ENCODE results near the gene ERC2.

Gene ERC2

DNA sequence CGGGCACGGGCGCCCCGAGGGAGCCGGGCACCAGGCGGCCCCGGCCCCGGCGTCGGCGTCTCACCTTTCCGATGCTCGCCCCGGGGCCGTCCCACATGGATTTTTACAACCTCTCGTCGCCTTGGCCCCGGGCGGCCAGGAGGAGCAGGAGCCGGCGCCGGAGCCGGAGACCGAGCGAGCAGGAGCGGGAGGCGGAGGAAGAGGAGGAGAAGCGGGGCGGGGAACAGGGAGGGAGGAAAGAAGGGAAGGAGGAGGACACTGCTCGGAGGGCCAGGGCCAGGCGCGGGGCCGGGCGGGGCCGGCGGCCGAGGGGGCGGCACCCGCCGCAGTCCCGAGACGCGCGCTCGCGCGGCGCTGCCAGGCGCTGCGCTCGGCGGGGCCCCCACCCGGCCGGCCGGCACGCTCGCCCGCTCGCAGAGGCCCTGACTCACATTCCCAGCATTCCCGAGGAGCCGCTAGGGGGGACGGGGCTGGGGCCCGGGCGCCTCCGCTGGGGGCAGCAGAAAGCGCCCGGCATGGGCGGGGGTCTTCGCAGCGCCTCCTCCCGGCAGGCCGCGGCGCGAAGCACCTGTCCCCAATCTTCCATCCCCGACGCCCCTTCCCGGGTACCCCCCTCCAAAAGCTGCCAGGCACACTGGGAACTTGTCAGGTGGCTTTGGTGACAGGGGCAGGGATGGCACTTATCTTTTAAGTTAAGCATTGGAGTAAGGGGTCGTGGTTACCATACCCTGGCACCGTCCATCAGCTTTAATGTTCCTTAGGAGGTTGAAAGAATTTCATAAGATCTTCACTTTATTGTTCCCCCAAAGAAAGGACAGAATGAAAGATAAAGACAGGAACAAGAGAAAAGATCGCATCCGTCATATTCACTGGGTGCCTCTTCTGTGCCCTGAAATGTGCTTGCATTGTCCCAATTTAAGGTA lies at the start of gene ERC2:
Gene ERC2 (minus strand): TSS at position 284 of the 923 bp plus-strand sequence.
- DNase-seq: peak; percentile 78

DNA sequence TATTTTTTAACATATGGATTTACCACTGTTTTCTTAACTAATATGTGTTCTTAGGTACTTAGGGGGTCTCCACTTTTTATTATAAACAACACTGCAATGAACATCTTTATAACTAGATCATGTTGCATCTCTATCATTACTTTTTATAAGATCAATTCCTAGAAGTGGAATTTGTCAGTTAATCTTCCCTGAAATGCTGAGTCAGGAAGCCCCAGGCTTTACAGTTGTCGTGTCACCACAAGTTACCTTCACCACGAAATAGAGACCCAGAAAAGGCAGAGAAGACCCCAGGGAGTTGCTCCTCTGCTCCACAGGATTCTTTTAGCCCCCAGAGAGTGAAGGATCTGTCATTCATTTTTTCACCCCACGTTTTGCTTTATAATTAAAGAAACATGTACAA lies 34.5 kb upstream of the ERC2 start:
- no peak for DNase-seq

DNA sequence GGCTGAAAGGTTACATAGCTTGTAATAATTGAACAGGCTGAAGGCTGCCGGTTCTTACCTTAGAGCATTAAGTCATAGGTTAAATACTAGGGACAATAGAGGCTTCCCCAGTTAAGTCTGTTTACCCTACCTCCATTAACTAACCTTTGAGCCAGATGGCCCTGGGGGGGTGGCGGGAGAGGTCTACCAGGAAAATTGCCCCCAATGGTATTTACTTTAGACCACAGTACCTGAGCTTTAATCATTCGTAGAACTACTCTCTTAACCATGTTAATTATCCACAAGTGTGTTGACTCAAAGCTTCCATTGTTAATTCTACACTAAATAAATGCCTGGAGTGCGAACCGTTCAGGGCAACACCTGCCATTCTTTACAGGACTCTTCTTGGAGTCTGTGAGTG lies 28.1 kb upstream of the ERC2 start:
- peak; percentile 94 for DNase-seq

DNA sequence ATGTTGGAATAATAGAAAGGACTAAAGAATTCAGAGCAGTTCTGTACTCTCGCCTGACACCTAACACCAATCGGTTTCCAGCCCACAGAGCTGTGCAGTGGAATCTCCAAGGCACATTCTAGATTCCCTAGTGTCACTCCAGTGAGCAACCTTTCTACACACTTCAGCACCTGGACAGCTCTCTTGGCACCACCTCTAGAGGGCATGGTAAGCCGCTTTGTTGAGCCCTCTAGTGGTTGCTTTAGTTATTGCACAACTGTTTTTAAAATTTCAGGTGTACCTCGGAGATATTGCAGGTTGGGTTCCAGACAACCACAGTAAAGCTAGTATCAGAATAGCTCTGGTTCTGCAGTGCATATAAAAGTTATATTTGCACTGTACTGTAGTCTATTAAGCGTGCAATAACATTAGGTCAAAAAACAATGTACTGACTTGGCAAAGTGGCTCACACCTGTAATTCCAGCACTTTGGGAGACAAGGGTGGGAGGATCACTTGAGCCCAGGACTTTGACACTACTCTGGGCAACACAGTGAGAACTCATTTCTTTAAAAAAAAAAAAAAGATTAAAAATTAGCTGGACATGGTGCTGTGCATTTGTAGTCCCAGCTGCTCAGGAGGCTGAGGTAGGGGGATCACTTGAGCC lies 26.5 kb upstream of the ERC2 start:
- DNase-seq: peak; percentile 77

DNA sequence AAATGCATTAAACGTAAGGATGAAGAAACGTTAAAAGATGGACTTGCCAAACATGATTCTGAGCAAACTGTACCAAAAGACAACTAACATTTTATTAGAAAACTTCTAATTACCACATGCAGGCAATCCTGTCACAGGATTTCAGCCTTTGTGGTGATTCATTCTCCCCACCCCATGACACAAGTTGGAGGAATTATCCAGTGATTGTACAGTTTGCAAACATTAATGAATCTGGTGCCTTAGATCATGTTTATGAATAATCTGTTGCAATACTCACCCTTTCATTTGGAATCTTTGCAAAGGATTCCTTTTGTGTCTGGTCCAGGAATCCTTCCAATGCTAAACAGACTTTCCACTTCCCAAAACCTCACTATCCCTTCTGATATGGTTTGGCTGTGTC lies 23.3 kb upstream of the ERC2 start:
- no peak for DNase-seq

DNA sequence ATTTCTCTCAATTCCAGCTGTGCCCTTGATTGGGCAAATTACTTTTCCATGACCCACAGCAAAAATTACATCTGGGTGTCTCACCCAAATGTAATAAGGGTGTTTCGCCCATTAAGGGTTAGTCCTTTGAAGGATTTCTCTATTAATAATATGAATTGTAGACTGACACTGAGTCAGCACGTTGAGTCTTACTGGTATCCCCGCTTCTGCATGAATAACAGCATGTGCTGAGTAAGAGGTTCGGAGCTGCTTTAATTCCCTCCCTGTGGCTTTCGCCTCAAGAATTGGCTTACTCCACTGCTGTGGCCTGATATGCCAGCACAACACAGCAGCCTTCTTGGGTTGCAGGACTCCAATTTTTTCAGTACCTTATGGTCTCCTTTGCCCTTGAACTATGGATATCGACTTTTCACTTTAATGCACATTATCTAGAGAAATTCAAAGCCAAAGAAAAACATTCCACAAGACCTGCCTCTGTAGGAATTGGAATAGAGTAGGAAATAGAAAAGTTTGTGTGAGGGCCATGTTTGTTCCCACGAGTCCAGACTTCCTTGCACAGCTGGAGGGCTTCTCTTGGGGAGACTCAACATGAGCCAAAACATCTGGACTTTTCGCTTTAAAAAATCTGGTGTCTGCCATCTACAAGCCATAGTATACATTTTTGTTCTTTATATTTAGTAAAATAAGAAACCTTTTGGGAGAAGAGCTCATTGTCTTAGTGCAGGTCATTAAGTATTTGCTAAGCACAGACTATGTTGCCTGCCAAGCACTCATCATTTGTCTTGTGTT lies 20.7 kb upstream of the ERC2 start:
- no peak for DNase-seq

DNA sequence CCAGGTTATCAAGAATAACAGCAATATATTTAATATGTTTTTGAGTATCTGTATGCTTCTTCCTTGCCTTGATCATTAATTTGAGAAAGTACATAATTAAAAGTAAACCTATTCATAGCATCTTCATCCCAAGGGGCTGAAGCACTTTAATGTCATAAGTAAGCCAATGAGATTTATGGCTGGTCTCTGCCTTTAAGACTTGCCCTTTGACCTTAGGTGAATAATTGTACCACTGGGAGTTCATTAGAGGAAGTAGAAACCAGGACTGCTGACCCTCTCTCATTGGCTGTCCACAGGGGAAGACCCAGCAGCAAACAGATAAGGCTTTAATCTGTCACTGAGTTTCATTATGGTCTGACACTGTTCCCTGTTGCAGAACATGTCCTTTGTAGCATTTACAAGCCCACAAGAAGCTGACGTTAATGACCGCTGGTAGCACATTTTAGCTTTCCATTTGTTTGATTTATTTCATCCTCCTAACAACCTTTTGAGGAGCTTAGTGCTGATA lies 16.3 kb upstream of the ERC2 start:
- peak; percentile 21 for DNase-seq

DNA sequence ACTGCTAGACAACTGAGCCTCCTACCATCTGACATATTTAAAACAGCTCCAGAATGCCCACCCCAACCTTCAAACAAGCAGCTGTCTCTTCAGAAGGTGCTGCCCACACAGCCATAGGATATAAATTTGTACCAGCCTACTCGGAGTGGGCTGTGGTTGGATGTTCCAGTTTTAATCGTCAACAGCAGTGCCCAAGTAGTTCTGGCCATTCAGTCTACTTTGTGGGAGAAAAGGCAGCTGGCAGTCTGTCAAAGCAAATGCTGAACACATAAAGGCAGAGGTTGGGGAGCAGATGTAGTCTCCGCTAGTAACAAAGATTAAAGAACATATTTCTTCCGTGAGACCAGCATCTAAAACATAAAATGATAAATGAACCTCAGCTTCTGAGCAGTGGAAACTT lies 15.9 kb upstream of the ERC2 start:
- DNase-seq: peak; percentile 24

DNA sequence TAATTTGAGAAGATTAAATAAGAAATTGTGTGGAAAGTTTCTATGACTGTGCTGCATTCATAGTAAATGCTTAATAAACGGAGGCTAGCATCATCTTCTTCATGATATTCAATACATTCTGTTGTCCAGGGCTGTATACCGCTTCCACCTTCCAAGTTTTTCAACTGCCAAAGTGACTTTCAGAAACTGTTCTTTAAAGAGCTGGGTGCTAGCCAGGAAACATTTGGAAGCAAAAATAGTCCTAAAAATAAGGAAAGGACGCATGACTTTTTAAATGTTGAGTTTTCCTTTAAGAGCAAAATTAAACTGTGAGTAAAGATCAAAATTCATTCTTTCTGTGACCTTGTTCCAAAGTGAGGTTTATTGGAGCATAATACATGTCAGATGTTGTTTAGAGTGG lies 9.4 kb upstream of the ERC2 start:
- no peak for DNase-seq

DNA sequence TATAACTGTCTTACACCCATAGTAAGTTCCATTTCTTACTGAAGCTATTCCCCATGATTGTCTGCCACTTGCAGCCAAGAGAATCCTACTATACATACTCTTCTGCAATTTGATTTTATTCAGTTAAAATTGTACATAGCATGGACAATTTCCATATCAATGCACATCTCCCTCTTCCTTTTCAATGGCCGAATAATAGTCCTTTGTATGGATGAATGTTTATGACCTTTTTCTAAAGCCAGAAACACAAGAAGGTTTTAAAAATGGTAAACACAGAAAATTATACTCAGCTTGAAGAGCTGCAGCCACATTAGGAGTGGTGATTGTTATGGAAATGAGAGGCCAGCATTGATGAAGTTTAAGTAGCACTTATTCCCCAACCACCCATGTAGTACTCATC lies 8.5 kb upstream of the ERC2 start:
- DNase-seq: no peak

DNA sequence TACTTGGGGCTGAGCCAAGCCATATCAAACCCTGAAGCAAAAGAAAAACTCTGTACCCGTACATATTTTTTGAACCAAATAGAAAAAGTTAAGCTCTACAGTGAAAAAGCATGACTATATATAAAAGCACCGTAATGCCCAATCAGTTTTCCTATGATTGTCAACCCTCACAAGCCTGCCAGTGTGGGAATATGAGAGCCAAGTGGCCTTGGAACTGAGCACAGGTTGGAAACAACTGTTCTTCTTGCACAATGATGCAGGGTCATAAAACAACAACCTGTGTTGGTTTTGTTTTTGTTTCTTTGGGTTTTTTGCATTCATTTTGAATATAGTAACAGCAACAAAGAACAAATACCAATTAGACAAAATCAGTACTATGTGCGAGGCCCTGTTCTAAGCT lies 3.5 kb upstream of the ERC2 start:
- DNase-seq: no peak

DNA sequence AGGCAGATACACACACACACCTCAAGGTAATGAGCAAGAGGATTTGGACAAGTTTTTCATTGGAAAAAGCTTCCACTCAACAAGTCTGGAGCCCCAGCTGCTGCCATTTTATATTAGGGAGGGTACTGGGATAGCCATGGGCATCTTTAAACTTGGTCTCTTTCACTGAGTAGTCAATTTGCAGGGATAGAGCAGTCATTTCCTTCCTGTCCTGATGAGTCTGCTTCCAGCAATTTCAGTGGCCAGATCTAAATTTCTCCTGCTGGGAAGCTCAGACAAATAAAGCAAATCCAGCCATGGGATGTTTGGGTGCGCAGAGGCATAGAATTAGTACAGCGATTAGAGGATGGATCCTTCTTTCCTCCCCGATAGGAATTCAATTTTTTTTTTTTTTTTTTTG lies 874 bp upstream of the ERC2 start:
- DNase-seq: no peak

DNA sequence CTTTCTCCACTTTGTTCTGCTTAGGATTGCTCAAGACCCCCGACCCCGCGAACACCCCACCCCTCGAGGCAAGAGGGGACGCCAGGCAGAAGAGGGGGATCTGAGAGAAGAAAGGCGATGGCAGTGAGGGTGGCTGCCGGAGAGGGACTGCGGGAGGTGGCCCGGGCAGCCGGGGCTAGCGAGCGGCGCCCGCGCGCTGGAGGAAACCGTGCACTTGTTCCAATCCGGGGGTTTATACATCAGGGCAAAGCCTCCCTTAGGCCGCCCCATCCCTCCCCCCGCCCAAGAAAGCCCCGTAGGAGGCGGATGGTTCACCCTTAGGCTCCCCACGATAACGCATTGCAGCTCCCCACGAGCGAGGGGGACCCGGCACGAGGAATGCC lies 475 bp downstream of the ERC2 start:
- peak; percentile 34 for DNase-seq

DNA sequence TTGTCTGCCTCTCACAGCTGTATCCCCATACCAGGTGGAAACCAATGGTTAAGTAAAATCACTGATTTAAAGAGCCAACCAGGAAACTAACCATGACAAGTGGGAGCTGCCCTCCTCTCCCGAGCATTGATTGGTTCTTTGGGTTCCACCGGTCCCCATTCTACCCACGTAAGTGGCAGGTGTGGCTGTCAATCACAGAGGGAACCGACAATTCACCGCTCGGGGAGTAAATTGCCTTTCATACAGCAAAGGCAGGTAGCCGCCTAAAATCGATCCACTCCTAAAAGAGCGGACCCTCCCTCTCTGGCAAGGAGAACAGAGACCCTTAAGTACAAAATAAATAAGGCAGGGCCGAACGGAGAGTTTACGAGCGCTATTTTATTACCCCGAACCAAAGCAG lies 1.2 kb downstream of the ERC2 start:
- DNase-seq: peak; percentile 93

DNA sequence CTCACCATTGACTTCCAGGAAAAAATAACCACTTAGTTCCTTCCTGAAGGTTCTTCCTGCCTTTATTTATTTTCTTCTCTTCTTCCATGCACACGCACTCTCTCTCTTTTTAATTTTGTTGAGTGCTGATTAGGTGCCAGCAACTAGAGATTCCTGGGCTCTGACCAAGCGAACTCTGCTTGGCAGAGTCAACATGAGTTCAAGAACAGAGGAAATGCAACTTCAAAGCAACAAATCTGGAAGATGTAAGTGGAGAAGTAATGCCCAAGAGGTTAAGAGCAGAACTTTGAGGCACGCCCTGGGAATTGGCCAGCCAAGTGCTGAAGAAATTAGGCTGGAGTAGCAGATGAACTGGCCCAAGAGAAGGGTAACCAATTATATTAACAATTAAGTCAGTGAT lies 8.5 kb downstream of the ERC2 start:
- DNase-seq: no peak

DNA sequence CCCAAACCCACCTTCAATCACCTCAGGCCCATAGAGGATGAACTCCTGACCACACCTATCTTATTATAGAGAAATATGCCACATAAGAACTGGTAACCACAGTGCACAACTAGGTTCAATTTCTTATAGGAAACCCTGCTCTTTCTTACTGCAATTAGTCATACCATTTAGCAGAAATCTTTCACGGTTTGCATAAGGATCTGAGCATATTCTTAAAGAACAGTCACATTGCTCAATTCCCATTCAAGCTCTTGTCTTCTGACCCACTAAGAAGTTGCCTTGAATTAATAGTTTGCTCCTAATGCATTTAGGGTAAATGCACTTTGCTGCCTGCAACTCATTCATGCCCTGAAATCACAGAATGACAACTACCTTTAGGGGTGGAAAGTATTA lies 9.2 kb downstream of the ERC2 start:
- no peak for DNase-seq

DNA sequence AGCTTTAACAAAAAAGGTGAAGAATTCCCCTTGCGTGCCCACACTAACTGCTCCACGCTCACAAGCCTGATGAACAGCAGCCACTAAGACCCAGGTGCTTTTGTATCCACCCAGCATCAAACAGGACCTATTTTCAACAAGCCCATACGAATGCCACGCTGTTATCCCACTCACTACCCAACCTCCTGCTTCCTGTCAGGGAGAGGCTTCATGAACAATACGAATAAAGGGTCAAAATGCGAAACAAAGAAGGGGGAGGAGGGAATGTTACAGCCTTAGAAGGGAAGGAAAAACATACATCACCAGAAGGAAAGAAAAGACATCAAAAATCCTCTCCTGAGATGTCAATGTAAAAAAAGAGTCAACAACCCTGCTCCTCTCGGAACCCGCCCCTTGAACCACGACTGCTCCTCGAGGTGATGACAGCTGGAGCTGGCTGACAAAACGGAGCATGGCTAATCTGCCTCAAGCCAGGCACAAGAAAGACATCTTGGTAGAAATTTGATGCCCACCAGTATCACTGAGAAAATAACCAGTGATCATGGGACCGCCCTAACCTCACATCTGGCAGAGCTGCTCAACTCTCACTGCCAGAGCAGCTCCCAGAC lies 9.7 kb downstream of the ERC2 start:
- DNase-seq: no peak

DNA sequence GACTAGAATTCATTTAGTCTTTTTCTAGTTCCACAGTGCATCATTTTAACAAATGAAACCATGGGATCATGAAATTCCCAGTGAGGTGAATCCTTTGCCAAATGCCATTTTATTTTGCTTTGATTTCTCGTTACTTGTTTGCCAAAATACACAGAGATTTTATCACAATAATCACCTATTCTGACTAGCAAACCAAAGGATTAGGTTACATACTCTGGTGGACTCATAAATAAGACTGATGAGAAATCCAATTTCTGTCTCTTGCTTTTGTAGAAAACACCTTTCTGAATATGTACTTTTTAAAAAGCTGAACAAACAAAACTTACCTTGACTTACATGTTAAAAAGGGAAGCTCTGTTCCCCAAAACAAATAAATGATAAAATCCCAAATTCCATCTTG lies 12.2 kb downstream of the ERC2 start:
- DNase-seq: peak; percentile 9

DNA sequence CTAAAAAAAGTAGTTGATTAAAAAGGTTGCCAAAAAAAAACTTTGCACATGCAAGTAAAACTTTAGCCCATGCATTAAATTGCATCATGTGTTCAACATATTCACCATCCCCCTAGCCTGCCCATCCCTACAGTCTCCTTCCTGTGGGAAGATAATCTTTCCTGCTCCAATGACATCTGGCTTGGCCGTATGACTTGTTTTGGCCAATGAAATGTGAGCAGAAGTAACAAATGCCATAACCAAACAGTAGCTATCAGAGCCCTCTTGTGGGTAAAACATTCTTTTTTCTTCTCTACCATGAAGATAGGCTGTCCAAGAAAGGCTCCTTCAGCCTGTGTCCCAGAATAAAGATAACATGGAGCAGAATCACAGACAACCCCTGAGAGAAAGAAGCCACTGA lies 15.3 kb downstream of the ERC2 start:
- DNase-seq: no peak

DNA sequence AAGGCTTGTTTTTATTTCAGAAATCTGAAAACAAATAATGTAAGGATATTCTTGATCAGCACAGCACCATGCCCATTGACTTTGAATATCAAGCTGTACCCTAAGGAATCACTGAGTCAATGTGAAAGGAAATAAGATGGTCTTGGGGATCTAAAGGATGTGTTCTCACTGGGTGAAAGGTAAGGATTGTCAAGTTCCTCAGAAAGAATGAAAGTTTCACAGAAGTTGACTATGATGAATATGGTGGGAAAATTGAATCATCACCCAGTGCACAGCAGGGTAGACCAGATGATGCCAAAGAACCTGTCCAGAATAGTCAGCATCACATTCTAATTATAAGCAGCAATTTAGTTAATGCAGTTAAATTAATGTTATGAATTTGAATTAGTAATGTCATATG lies 16.2 kb downstream of the ERC2 start:
- no peak for DNase-seq

DNA sequence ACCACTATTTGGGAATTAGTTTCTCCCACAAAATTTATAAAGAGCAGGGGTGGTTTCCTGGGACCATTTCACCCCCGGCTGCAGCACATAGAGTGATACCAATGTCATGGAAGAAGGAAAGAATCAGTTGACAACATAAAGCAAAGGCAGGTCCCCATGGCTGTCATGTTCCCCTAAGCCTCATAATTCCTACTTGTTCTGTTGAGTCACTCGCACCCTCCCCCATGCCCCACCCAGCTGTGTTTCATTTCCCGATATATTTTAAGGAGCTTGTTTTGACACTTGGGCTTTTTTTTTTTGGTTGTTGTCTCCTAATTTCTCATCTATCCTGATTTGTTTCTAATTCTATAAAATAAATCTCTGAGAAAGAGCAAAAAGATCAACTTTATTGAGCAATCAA lies 24.9 kb downstream of the ERC2 start:
- no peak for DNase-seq

DNA sequence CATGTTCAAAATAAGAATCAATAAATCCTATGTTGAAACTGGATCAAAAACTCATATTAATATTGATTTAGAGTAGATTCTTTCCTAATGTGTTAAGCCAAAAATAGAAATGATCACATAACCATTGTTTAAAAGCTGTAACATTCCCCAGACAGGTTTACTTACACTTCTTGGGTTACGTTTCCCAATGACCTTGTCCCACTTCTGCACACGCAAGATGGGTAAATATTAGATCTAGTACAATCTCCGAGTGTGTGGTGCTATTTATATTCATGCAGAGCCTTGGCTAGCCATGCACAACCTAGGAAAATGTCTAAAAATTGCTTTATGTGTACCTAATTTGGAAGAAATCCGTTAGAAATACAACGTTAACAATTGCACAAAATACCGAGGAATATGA lies 39.6 kb downstream of the ERC2 start:
- no peak for DNase-seq

DNA sequence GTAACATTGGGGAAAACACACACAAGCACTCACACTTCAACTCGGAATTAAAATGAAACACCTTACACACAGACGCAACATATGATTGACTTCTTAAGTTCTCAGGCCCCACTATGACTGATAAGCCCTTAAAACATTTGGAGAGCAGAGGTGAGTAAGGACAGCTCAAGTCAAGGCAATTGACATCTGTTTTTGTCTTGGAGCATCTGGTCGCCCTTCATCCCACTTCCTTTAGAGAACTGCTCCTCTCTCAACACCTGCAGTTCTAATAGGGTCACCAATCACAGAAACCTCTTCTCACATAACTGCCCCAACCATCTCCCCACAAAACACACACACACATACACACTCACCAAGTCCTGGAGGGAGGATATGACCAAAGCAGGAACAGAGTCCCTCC lies 43.4 kb downstream of the ERC2 start:
- DNase-seq: no peak
